OCI-LY7 (cell line): ENCODE results near the gene MAPK11. TPM values are rescaled to one million over a fixed set of nuclear protein-coding genes. Genes with fewer than 3 reads are reported as not detected.

Source experiments
- BruUV-seq: library from RNA; stranded (reverse); fragments of 400-500 nt; replicated peaks from 2 replicates; lab custom pipeline; 2021; lab: Mats Ljungman, UMichigan
- CTCF ChIA-PET: fragments of 300-600 bp; sonication (Branson Sonifier 250); formaldehyde crosslinking; loops from one replicate; lab custom pipeline; 2022; ENCODE audit warnings: antibody characterized with exemption; ENCODE audit not compliant: unreplicated experiment; lab: Charles Lee
- POLR2A ChIA-PET: fragments of 300-600 bp; sonication (Branson Sonifier 250); formaldehyde crosslinking; loops from one replicate; lab custom pipeline; 2022; ENCODE audit warnings: antibody characterized with exemption; lab: Charles Lee
- DNase-seq: peaks from one replicate; pipeline ENCODE4 v3.0.0-alpha.2; 2015; ENCODE audit warnings: low spot score
- H2AFZ ChIP-seq: fragments of 200-600 bp; sonication (generic), shearing (Covaris generic); 2 replicates; pipeline ENCODE4 v1.6.1; 2014; ENCODE audit warnings: mild to moderate bottlenecking, antibody characterized with exemption, low read length, moderate library complexity
- H3K27ac ChIP-seq: fragments of 200-600 bp; sonication (generic); 2 replicates; pipeline ENCODE4 v1.5.1; 2014; ENCODE audit warnings: mixed run types, low read depth, mild to moderate bottlenecking, moderate library complexity, low read length, inconsistent platforms; ENCODE audit not compliant: poor library complexity, severe bottlenecking
- H3K36me3 ChIP-seq: fragments of 200-600 bp; sonication (generic); 2 replicates; pipeline ENCODE4 v1.6.1; 2014; ENCODE audit warnings: mild to moderate bottlenecking, antibody characterized with exemption, low read length, moderate library complexity, mixed read lengths; ENCODE audit not compliant: insufficient read depth
- H3K4me1 ChIP-seq: fragments of 200-600 bp; sonication (generic); 2 replicates; pipeline ENCODE4 v1.5.1; 2014; ENCODE audit warnings: mild to moderate bottlenecking, low read length; ENCODE audit not compliant: insufficient read depth, poor library complexity, severe bottlenecking
- H3K4me2 ChIP-seq: fragments of 200-600 bp; sonication (generic); 2 replicates; pipeline ENCODE4 v1.6.1; 2014; ENCODE audit warnings: mild to moderate bottlenecking, low read length
- H3K4me3 ChIP-seq: fragments of 200-600 bp; sonication (generic); 2 replicates; pipeline ENCODE4 v1.5.1; 2014; ENCODE audit warnings: mild to moderate bottlenecking, low read depth, low read length; ENCODE audit not compliant: poor library complexity, severe bottlenecking
- H3K79me2 ChIP-seq: fragments of 200-600 bp; sonication (generic); 2 replicates; pipeline ENCODE4 v1.6.1; 2016; ENCODE audit warnings: low read depth, mild to moderate bottlenecking, low read length, moderate library complexity, mixed read lengths; ENCODE audit not compliant: insufficient read depth
- H3K9me2 ChIP-seq: fragments of 200-600 bp; sonication (generic); 2 replicates; pipeline ENCODE4 v1.6.1; 2016; ENCODE audit warnings: mild to moderate bottlenecking, low read length, mixed read lengths; ENCODE audit not compliant: insufficient read depth
- H3K9me3 ChIP-seq: fragments of 200-600 bp; sonication (generic); 2 replicates; pipeline ENCODE4 v1.6.1; 2014; ENCODE audit warnings: mild to moderate bottlenecking, mixed run types, low read length, mixed read lengths
- H4K20me1 ChIP-seq: fragments of 200-600 bp; sonication (generic); 2 replicates; pipeline ENCODE4 v1.6.1; 2014; ENCODE audit warnings: mild to moderate bottlenecking, antibody characterized with exemption, low read length, moderate library complexity, mixed read lengths; ENCODE audit not compliant: insufficient read depth
- EZH2phosphoT487 ChIP-seq: fragments of 200-600 bp; sonication (generic); IDR thresholded peaks from 2 replicates; pipeline ENCODE4 v1.6.1; 2018; ENCODE audit warnings: low read depth, borderline replicate concordance, mild to moderate bottlenecking, mixed run types, antibody characterized with exemption, low read length, moderate library complexity, mixed read lengths
- intact Hi-C: fragments of 100-400 bp; cut with micrococcal nuclease; formaldehyde crosslinking; loops from one replicate; pipeline ENCODE4 v1.10.0; 2022; ENCODE audit not compliant: unreplicated experiment
- total RNA-seq, 2 experiments: library from RNA; depleted of rRNA in 1 of 2; stranded (reverse); fragments of >200 nt in 1 of 2; shearing (Covaris generic) in 1 of 2; gene quantifications; 2 replicates each; pipeline ENCODE4 v1.2.3, GENCODE V29; 2014 to 2022
- TF ChIP-seq, protein P1 (sequence below): fragments of 200-600 bp; sonication (generic); conservative IDR thresholded peaks from 2 replicates; pipeline ENCODE4 v1.5.1; 2014; ENCODE audit warnings: mild to moderate bottlenecking, antibody characterized with exemption, low read length, moderate library complexity, mixed read lengths

The MAPK11 gene
- total RNA-seq, 2 experiments from 2014 or later: 12.0 to 19.7 TPM

DNA sequence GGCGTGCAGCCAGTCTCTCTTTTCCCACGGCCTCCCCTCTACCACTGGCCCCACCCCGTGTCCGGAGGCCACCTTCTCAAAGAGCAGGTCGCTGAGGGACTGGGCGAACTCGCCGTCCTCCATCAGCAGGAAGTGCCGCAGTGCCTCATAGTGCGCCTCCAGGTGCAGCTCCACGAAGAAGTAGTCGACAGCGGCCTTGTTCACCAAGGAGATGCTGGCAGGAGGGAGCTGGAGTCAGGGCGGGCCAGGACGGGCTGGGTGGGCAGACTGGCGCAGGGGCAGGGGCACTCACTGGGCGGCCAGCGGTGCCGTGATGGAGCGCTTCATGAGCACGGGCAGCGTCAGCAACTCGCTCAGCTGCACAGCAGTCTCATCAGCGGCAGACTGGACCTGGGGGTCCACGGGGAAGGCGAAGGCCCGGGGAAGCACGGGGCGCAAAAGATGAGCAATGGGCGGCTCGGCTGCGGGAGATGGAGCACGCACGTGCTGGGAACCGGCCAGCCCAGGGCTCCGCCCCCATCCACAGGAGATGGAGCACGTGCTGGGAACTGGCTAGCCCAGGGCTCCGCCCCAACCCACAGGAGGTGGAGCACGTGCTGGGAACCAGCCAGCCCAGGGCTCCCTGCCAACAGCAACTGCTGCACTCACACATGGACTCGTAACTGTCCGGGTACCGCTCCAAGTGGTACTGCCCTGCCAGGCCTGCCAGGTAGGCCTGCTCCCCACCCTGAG is 51.0 kb downstream of the MAPK11 start:
- H3K4me2 ChIP-seq: no peak overlapping the region
- no peaks in the 10 kb centered on the region for H3K79me2 ChIP-seq
- no TSS peak for BruUV-seq
- ChIA-PET POLR2A (no interaction called here), CTCF (no interaction called here)
- H3K27ac ChIP-seq: no peak overlapping the region
- H2AFZ ChIP-seq: no peak overlapping the region
- H3K36me3 ChIP-seq: peaks cover 95% of the 10 kb centered on the region
- no peaks in the 10 kb centered on the region for H3K9me3 ChIP-seq
- TF ChIP-seq EZH2phosphoT487: no peak
- TF ChIP-seq, protein P1, sequence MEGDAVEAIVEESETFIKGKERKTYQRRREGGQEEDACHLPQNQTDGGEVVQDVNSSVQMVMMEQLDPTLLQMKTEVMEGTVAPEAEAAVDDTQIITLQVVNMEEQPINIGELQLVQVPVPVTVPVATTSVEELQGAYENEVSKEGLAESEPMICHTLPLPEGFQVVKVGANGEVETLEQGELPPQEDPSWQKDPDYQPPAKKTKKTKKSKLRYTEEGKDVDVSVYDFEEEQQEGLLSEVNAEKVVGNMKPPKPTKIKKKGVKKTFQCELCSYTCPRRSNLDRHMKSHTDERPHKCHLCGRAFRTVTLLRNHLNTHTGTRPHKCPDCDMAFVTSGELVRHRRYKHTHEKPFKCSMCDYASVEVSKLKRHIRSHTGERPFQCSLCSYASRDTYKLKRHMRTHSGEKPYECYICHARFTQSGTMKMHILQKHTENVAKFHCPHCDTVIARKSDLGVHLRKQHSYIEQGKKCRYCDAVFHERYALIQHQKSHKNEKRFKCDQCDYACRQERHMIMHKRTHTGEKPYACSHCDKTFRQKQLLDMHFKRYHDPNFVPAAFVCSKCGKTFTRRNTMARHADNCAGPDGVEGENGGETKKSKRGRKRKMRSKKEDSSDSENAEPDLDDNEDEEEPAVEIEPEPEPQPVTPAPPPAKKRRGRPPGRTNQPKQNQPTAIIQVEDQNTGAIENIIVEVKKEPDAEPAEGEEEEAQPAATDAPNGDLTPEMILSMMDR: no peak
- no peaks in the 10 kb centered on the region for H3K4me1 ChIP-seq
- no peak overlapping the region for H3K4me3 ChIP-seq
- H3K9me2 ChIP-seq: no peaks in the 10 kb centered on the region
- no peak for DNase-seq
- H4K20me1 ChIP-seq: no peaks in the 10 kb centered on the region
- intact Hi-C loops: no loop called here

DNA sequence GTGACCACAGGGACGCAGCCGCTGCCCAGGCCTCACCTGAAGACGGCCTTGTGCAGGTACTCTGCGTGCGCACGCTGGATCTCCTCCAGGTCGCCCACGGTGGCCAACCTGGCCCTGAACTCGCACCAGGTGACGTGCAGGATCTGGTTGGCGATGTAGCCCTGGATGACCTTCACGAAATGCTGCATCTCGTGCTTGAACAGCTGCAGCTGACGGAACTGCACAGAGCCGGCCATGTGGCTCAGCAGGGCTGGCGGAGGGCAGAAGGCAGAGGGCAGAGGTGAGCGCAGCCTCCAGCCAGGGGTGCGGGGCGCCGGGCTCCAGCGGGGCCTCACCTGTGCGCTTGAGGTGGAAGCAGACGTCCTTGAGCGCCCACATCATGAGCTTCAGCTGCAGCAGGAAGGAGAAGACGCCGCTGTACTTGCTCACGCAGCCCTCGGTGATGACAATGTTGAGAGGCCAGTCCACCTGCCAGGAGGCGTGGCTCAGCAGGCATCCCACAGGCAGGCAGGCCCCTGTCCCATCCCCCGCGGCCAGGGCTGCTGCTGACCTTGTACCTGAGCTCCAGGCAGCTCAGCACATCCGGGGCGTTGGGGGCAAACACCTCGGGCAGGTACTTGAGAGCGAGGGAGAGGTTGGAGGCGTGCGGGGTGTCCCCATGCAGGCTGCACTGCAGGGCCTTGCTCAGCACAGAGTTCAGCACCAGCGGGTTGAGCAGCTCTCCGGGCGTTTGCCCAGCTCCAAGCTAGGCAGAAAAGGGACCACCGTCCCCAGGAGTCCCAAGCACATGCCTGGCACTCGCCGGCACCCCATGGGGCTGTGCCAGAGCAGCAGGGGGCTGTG is 51.8 kb downstream of the MAPK11 start:
- no peaks in the 10 kb centered on the region for H4K20me1 ChIP-seq
- POLR2A ChIA-PET: no interaction called here
- intact Hi-C loops: no loop called here
- CTCF ChIA-PET: no interaction called here
- no peak overlapping the region for H3K4me2 ChIP-seq
- H3K4me1 ChIP-seq: no peaks in the 10 kb centered on the region
- no peaks in the 10 kb centered on the region for H3K79me2 ChIP-seq
- no peaks in the 10 kb centered on the region for H3K9me2 ChIP-seq
- DNase-seq: no peak
- H3K4me3 ChIP-seq: no peak overlapping the region
- no peak overlapping the region for H3K27ac ChIP-seq
- BruUV-seq: no TSS peak
- TF ChIP-seq, protein P1: no peak
- no peak for TF ChIP-seq EZH2phosphoT487
- H3K36me3 ChIP-seq: peaks cover 97% of the 10 kb centered on the region
- H3K9me3 ChIP-seq: no peaks in the 10 kb centered on the region
- no peak overlapping the region for H2AFZ ChIP-seq
